Stimulated activated CD4-positive, alpha-beta T cell treated with anti-CD3 and anti-CD28 coated beads, Interleukin-4, amount 100 ng/mL, for 1 hour (primary cell): ENCODE measurements around the gene LRRC38.

Source experiments
- DNase-seq: peaks from one replicate; pipeline ENCODE4 v3.0.0-alpha.2; 2020

Gene LRRC38

DNA sequence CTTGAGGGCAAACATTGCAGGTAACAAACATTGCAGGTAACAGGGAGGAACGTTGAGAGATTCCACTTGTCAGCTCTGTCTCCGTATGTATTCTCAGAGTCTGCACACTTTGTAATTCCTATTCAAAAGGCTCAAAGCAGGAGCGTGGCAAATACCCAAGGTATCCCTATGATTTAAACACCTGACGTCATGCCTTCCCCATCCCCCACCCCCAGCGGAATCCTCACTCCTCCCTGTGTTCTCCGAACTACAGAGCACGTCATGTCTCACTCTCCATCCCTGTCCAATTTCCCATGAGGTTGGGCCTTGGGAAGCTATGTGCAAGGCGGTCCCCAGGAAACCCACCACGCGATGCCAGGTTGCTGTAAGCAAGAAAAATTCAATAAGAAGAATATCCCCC lies 2.8 kb upstream of the LRRC38 start:
- DNase-seq: no peak

- DNase-seq: no peak
These were observed 1.0 kb upstream of the LRRC38 start for GRCh38 chr1:13514821-13515220.

- no peak for DNase-seq
These were observed 524 bp downstream of the LRRC38 start for GRCh38 chr1:13513063-13513894.

DNA sequence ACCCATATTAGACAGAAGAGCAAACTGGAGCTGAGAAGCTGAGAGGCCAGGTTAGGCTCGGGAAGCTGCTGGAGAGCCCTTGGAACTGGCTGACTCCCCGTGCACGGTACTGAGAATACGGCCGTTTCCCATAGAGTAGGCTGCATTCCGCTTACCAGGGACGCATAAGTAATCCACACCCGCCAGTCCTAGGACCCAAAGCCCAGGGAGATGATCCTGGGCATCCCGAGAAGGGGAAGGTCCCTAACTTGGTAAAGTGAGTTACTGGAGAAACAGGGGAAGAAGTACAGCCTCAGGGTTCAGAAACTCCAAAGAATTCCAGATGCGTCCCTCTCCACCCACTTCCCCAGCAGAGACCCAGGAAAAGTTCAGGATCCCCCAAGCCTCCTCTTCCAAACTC lies 1.3 kb downstream of the LRRC38 start:
- DNase-seq: no peak

- no peak for DNase-seq
These were observed 3.3 kb downstream of the LRRC38 start for GRCh38 chr1:13510499-13510898.

- no peak for DNase-seq
These were observed 6.7 kb downstream of the LRRC38 start for GRCh38 chr1:13507075-13507474.

GRCh38 chr1:13505020-13505419 lies 8.8 kb downstream of the LRRC38 start:
- no peak for DNase-seq

GRCh38 chr1:13500806-13501205 lies 13.0 kb downstream of the LRRC38 start:
- no peak for DNase-seq

DNA sequence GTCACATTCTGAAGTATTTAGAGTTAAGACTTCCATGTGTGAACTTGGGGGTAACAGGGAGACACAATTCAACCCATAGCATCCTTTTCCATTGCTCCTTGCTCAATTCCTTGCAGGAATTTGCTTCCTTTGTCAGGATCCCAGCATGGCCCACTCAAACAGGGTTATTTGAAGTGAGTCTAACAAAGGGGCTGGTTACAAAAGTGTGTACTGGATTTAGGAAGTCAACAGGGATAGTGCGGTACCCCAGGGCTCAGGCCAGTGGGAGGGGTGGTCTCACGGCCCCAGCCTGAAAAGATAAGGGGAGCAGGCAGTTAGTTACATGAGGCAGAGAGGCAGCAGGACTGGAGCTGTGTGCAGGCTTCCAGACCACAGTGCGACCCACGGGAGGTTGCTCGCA lies 14.4 kb downstream of the LRRC38 start:
- DNase-seq: no peak

DNA sequence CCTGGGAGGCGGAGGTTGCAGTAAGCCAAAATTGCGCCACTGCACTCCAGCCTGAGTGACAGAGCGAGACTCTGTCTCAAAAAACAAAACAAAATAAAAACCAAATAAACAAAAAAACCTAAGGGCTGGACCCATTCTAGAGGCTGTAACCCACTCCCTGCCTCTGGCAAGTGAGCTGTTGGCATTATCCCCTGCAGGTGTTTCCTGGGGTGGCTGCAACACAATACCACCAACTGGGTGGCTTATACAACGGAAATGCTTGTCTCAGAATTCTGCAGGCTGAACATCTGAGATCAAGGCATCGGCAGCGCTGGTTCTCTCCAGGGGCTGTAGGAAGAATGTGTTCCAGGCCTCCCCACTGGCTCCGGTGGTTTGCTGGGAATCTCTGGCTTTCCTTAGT lies 15.2 kb downstream of the LRRC38 start:
- DNase-seq: no peak

GRCh38 chr1:13495186-13495585 lies 18.6 kb downstream of the LRRC38 start:
- no peak for DNase-seq

DNA sequence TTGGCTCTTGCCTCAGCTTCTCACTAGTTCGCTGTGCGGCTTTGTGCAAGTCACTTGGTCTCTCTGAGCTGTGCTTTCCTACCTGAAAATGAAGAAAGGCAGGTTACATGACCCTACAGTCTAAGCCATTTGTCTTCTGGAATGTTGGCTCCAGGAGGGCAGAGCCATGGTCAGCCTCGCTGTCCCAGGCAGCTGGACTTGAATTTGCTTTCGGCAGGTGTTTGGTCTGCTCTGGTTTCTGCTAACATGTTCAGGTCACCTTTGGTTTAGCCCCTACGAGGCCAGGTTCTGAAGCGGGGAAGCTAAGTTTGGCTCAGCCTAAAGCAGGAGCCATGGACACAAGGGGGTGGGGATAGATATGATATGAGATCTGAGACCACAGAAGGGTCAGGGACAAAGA lies 19.1 kb downstream of the LRRC38 start:
- no peak for DNase-seq

GRCh38 chr1:13494025-13494424 lies 19.8 kb downstream of the LRRC38 start:
- no peak for DNase-seq

DNA sequence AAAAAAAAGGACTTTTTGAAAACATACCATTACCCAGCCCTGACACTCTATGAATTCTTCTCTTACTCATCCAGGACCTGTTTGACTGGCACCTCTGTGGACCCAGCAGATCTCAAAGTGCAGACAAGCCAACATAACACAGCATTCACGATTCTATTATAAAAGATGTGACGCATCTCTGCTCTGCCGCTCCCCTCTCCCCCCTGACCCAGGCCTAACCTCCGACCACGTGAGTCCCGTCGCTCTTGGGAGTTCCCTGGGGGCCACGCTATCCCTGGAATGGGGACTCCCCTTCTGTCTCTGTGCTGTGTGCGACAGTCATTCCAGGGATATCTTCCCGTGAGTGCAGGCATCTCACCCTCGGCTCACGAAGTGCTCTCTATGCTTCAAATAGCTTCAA lies 21.1 kb downstream of the LRRC38 start:
- DNase-seq: no peak

DNA sequence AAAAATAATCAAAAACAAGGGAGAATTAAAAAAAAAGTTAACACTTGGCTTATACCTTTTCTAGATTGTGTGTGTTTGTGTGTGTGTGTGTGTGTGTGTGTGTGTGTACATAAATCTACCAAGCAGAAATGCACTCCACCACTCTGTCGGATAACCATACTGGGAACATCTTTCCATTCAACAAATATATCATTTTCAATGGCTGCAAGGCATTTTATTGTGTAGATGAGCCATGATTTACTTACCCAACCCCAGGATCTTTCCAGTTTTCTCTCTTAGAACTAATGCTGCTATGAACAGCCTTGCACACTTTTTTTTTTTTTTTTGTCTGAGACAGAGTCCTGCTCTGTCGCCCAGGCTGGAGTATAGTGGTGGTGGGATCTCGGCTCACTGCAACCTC lies 25.8 kb downstream of the LRRC38 start:
- DNase-seq: no peak

DNA sequence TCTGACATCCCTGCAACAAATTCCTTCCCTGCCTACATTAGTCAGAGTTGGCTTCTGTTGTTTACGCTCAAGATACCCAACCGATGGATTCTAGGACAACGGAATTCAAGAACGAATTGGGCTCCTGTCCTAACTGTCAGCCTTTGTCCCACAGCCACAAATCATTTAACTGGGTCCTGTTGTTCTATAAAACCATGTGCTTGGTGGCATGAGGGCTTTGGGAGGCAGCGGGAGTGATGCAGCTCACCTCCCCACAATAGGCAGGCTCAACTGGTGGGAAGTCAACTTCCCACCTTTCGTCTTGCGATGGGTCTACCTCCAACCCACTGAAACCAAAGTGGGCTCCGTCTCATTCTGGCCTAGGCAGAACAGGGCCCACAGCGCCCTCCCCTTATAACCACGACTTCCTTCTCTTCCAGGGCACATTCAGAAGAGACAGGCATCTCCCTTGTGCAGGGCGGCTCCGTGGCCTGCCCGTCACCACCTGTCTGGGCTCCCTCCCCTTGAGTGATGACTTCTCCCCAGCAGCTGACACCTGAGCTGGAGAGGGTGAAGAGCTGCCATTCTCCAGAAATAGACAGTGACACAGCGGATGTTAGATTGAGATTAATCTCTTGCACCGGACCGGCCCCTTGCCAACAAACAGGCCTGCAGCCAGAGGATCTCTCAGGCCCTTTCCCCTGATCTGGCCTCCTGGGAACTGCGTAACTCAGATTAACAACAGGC lies 26.5 kb downstream of the LRRC38 start:
- DNase-seq: no peak

GRCh38 chr1:13483946-13484345 lies 29.9 kb downstream of the LRRC38 start:
- no peak for DNase-seq

- DNase-seq: no peak
These were observed 31.2 kb downstream of the LRRC38 start for GRCh38 chr1:13482600-13482999.

DNA sequence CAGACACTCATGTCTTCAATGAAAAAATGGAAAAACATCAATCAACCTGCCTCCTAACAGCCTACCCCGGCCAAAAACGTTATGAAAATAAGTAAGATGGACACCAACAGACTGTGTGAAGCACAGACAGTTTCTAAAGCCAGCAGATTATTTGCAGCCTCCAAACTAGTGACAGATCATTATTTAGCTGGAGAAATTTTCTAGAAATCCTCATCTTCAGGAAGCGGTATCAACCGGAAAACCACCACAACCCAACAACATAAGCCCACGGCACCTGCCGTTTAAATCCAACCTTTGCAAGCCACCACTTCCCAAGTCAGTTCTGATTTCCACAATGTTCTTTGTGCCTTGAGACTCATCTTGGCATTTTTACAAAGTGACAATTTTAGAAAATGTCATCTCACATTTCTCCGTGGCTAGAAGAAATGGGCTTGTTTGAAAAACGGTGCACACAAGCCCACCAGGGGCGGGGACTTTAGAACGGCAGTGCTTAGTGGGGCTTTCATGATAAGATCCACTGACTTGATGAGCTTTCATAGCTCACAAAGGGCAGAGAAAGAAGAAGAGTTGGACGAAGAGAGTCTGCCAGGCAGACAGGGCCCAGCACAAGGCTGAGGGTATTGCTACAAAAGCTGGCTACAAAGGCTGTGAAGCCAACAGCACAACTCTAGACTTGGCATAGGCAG lies 34.5 kb downstream of the LRRC38 start:
- DNase-seq: no peak

DNA sequence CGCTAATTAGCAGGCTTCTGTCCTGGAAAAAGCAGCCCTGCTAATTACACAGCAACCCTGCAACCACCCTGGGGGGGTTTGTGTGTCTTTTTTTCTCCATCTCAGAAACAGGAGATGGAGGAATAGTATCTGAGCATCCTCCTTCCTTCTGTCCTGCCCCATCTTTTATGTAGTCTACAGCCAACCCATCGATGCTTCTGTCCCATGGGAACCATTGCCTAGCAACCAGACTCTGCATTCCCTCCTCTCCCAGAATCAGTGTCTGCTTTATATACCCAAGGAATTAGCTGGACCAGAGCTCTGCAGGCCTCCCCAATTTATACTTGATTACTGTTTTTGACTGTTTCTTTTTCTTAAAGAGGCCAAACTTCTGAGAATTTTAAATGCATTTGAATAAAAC lies 35.1 kb downstream of the LRRC38 start:
- no peak for DNase-seq

DNA sequence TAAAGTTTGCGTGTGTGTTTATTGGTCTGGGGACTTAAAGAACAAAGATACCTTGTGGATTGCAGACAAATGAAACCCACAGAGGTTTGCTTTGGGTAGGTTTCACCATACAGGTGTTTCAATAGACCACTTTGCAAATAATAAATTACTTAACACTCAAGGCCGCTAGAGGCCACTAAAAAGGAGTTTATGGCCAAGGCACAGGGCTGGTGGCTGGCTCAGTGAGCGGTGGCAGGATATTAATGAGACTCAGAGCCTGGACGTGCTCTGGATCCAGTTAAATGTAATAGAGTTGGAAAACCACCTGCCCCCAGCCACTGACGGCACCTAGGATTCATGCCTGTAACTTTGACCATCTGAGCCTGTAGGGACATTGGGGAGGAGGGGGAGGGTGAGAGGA lies 44.5 kb downstream of the LRRC38 start:
- no peak for DNase-seq

DNA sequence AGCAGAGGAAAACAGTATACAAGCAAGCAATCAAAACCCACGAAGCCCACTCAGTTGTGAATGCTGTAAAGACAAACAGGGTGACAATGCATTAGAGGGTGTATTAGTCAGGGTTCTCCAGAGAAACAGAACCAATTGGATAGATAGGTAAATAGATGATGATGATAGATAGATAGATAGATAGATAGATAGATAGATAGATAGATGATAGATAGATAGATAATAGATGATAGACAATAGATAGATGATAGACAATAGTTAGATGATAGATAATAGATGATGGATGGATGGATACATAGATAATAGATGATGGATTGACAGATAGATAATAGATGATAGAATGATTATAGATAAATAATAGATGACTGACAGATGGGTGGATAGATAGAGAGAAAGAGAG lies 48.3 kb downstream of the LRRC38 start:
- DNase-seq: no peak

DNA sequence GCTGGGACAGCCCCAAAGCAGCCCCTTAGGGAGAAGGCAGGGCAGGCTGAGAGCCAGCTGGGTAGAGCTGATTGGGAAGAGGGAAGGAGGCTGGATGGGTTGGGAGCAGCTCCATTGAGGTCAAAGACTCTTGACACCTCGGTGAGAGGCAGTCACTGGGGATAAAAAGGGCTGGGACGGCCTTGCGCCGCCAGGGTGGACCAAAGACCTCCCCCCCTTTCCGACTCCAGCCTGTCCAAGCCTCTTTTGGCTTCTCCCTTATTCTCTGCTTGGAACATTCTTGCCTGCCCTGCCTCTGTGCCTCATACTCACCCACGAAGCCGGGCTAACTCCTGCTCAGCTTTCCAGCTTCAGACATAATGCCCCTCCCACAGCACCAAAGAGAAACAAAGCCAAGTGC lies 51.1 kb downstream of the LRRC38 start:
- DNase-seq: no peak

DNA sequence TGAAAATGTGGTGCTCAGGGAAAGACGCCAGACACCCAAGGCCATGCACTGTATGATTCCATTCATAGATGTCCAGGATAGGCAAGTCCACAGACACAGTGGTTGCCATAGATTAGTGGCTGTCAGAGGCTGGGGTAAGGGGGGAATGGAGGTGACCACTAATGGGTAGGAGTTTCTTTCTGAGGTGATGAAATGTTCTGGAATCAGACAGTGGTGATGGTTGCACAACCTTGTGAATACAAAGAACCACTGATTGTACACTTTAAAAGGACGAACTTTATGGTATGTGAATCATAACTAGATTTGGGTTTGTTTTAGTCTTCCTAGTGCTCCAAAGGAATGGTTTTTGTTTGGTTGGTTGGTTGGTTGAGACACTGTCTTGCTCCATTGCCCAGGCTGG lies 51.8 kb downstream of the LRRC38 start:
- no peak for DNase-seq
